ENCODE results near the gene KRT31. TPM values are rescaled to one million over a fixed set of nuclear protein-coding genes. Genes with fewer than 3 reads are reported as not detected.
A peak's percentile ranks its signal among the peaks of the same experiment; 100 is the strongest.

Gene KRT31
- total RNA-seq, 1 donor from 2014 or later: not detected

DNA sequence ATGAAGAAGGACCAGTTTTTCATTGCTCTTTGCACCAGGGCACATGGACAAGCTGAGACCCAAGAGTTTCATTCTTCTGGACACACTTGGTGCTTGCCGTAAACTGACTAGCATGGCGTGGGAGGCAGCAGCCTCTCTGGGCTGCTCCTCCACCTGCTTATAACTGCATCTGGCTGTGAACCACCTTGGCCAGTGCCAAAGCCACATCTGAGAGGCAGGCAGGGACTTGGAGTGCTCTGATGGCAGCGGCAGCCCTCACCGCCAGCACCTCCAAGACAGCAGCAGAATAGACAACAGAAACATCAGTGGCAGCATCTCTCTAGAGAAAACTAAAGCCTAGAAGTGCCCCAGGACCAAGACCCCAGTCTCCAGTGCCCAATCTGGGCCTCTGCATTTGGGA, 22.3 kb upstream of the KRT31 start:
- H3K9me3 Mint-ChIP-seq (ENCODE audit: unreplicated experiment): no peaks in the 10 kb centered on the region
- H3K4me3 Mint-ChIP-seq (ENCODE audit: unreplicated experiment): no peak overlapping the region
- H3K27ac Mint-ChIP-seq (ENCODE audit: unreplicated experiment): no peak overlapping the region
- TF ChIP-seq, protein P1, sequence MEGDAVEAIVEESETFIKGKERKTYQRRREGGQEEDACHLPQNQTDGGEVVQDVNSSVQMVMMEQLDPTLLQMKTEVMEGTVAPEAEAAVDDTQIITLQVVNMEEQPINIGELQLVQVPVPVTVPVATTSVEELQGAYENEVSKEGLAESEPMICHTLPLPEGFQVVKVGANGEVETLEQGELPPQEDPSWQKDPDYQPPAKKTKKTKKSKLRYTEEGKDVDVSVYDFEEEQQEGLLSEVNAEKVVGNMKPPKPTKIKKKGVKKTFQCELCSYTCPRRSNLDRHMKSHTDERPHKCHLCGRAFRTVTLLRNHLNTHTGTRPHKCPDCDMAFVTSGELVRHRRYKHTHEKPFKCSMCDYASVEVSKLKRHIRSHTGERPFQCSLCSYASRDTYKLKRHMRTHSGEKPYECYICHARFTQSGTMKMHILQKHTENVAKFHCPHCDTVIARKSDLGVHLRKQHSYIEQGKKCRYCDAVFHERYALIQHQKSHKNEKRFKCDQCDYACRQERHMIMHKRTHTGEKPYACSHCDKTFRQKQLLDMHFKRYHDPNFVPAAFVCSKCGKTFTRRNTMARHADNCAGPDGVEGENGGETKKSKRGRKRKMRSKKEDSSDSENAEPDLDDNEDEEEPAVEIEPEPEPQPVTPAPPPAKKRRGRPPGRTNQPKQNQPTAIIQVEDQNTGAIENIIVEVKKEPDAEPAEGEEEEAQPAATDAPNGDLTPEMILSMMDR (IDR thresholded peaks at IDR 0.05; ENCODE audit: partially characterized antibody, unreplicated experiment): no peak
- H3K36me3 Mint-ChIP-seq (ENCODE audit: unreplicated experiment): no peaks in the 10 kb centered on the region
- H3K27me3 Mint-ChIP-seq (ENCODE audit: unreplicated experiment): peaks cover 2% of the 10 kb centered on the region
- H3K4me1 Mint-ChIP-seq (ENCODE audit: low read depth, unreplicated experiment): peaks cover 4% of the 10 kb centered on the region
- DNase-seq: no peak

DNA sequence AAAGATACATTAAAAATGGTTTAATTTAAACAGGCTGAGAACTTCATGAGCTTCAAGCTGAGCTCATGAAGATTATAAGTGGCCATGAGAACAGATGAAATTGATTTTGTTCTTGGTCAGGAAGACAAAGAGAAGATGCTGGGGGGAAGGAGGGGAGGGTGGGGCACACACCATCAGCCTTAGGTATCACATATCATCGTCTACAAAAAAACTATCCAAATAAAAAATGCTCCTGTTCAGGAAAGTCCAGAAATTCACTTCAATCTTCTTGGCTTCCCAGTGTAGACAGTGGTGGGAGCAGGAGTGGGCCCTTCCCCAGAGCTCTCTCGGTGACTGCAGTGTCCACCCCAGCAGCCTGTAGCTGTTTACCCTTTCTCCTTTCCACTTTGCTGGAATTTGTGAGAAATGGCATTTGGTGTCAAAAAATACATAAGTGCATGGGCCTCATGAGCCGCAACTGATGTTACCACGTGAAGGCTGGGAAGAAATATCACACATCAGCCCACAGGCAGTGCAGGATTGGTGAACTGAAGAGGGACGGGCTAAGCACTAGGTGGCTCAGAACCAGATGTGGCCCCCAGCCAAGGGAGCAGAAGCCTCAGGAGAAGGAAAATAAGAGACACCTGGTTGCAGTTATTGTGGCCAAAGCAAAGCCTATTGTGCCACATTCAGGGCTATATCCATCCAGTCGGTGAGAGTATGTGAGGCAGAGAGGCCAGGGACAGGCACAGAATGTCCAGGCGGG, 20.9 kb upstream of the KRT31 start:
- TF ChIP-seq, protein P1 (IDR thresholded peaks at IDR 0.05; ENCODE audit: partially characterized antibody, unreplicated experiment): no peak
- H3K36me3 Mint-ChIP-seq (ENCODE audit: unreplicated experiment): no peaks in the 10 kb centered on the region
- DNase-seq: no peak
- no peaks in the 10 kb centered on the region for H3K9me3 Mint-ChIP-seq (ENCODE audit: unreplicated experiment)
- H3K27ac Mint-ChIP-seq (ENCODE audit: unreplicated experiment): no peak overlapping the region
- H3K27me3 Mint-ChIP-seq (ENCODE audit: unreplicated experiment): peaks cover 2% of the 10 kb centered on the region
- H3K4me3 Mint-ChIP-seq (ENCODE audit: unreplicated experiment): no peak overlapping the region
- peaks cover 4% of the 10 kb centered on the region for H3K4me1 Mint-ChIP-seq (ENCODE audit: low read depth, unreplicated experiment)

DNA sequence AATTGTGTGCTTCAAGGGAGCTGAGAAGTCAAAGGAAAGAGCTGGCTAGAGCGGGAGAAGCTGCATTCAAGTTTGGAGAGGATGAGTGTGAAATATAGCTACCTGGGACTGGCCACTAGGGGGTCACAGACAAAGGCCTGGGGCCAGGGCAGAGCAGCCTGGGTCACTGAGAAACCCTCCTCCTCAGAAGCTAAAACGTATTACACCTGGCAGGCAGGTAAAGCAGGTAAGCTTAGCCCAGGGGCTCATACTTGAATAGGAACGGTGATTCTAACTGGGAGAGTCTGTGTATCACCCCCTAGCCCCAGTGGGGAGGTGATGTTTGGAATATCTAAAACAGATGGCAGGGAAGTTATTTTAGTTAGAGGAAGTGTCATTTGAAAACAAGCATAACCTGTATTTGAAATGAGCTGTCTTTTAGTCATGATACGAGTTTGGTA, 20.2 kb upstream of the KRT31 start:
- TF ChIP-seq, protein P1 (IDR thresholded peaks at IDR 0.05; ENCODE audit: partially characterized antibody, unreplicated experiment): peak; percentile 17
- Mint-ChIP-seq H3K4me1 (ENCODE audit: low read depth, unreplicated experiment) (peaks cover 4% of the 10 kb centered on the region), H3K36me3 (ENCODE audit: unreplicated experiment) (no peaks in the 10 kb centered on the region), H3K4me3 (ENCODE audit: unreplicated experiment) (no peak overlapping the region), H3K9me3 (ENCODE audit: unreplicated experiment) (no peaks in the 10 kb centered on the region), H3K27me3 (ENCODE audit: unreplicated experiment) (peaks cover 2% of the 10 kb centered on the region), H3K27ac (ENCODE audit: unreplicated experiment) (no peak overlapping the region)
- DNase-seq: no peak

DNA sequence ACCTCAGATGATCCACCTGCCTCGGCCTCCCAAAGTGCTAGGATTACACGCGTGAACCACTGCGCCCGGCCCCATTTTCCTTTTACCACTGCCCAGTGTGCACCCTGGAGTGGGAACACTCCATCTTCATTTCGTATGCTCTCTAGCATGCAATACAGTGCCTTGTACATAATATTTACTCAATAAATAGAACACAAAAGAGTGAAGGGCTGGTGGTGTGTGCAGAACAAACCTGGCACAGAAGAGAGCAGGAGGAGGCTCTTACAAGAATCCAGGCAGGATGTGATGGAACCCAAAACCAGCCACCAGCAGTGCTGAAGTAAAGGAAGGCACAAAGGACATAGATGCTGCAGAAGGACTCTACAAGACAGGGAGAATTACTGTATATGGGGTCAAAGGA, 19.7 kb upstream of the KRT31 start:
- TF ChIP-seq, protein P1 (IDR thresholded peaks at IDR 0.05; ENCODE audit: partially characterized antibody, unreplicated experiment): no peak
- no peak for DNase-seq
- Mint-ChIP-seq H3K36me3 (ENCODE audit: unreplicated experiment) (no peaks in the 10 kb centered on the region), H3K9me3 (ENCODE audit: unreplicated experiment) (no peaks in the 10 kb centered on the region), H3K27me3 (ENCODE audit: unreplicated experiment) (peaks cover 2% of the 10 kb centered on the region), H3K4me3 (ENCODE audit: unreplicated experiment) (no peak overlapping the region), H3K4me1 (ENCODE audit: low read depth, unreplicated experiment) (peaks cover 4% of the 10 kb centered on the region), H3K27ac (ENCODE audit: unreplicated experiment) (no peak overlapping the region)

DNA sequence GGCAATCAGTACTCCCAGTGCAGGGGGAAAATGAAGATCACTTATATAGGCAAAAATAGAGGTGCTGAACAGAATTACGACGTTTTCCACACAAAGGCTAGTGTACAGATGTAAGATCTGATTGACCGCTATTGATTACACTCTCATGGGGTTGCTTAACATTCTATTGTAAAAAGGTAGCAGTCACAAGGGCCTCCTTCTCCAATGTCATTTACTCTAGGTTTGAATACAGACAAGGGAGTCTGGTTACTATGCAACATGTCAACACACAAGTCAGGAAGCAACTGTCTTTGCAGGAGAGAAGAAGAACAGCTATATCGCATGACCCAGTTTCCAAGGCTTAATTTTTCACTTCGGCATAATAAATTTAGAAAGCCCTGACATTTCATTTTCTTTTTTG, 19.1 kb upstream of the KRT31 start:
- Mint-ChIP-seq H3K36me3 (ENCODE audit: unreplicated experiment) (no peaks in the 10 kb centered on the region), H3K4me1 (ENCODE audit: low read depth, unreplicated experiment) (peaks cover 4% of the 10 kb centered on the region), H3K4me3 (ENCODE audit: unreplicated experiment) (no peak overlapping the region), H3K27ac (ENCODE audit: unreplicated experiment) (no peak overlapping the region), H3K9me3 (ENCODE audit: unreplicated experiment) (no peaks in the 10 kb centered on the region), H3K27me3 (ENCODE audit: unreplicated experiment) (peaks cover 2% of the 10 kb centered on the region)
- TF ChIP-seq, protein P1 (IDR thresholded peaks at IDR 0.05; ENCODE audit: partially characterized antibody, unreplicated experiment): no peak
- DNase-seq: no peak

All from glutamatergic neuron (in vitro differentiated cells).